ENCODE measurements around the gene ZNF124. TPM values are rescaled to one million over a fixed set of nuclear protein-coding genes. Genes with fewer than 3 reads are reported as not detected.
"Not testable (repeated sequence)": the region's sequence is repeated elsewhere in the genome, so short reads cannot be mapped to it uniquely, and the experiment has no call there.

Gene ZNF124
- 10 to 100 TPM; 11.0 to 16.9 (median 14.5) TPM for total RNA-seq

GRCh38 chr1:247171875-247172563 lies at the start of gene ZNF124:
TSS of gene ZNF124 (minus strand) at chr1:247172020. CDS start at chr1:247171877, 143 bp downstream.
- intact Hi-C loops (cut with DNase I; ENCODE audit: low total_unique reads); DNase-seq (ENCODE audit: low spot score in 2 of 2); H3K4me3 ChIP-seq (ENCODE audit: low read depth, poor library complexity, severe bottlenecking): not testable (repeated sequence)
- WGBS, 2 donors, result 18 to 36% methylated on average over 3 to 6 of the region's 28 CpGs

- H3K4me3 ChIP-seq (ENCODE audit: low read depth, poor library complexity, severe bottlenecking); intact Hi-C loops (cut with DNase I; ENCODE audit: low total_unique reads); DNase-seq (ENCODE audit: low spot score in 2 of 2): not testable (repeated sequence)
- WGBS, 2 donors, result 93 to 97% methylated on average over 18 to 25 of the region's 30 CpGs
These were observed 48.5 kb upstream of the ZNF124 start for GRCh38 chr1:247220280-247220679.

GRCh38 chr1:247218121-247218651 lies 46.4 kb upstream of the ZNF124 start:
- no peak for TF ChIP-seq POLR2A (IDR thresholded peaks at IDR 0.05)
- TF ChIP-seq CTCF (IDR thresholded peaks at IDR 0.05), result no peak
- no peak overlapping the region for H3K4me3 ChIP-seq (ENCODE audit: low read depth, poor library complexity, severe bottlenecking)
- intact Hi-C loops (cut with DNase I; ENCODE audit: low total_unique reads), result no loop called here
- 73 to 78% methylated on average over 6 of the region's 6 CpGs for WGBS, 2 donors
- no peak for DNase-seq (ENCODE audit: low spot score in 2 of 2)

- intact Hi-C loops (cut with DNase I; ENCODE audit: low total_unique reads), result no loop called here
- WGBS, 2 donors, result 38 to 42% methylated on average over 3 of the region's 3 CpGs
- no peak for TF ChIP-seq POLR2A (IDR thresholded peaks at IDR 0.05)
- no peak for TF ChIP-seq CTCF (IDR thresholded peaks at IDR 0.05)
- no peak overlapping the region for H3K4me3 ChIP-seq (ENCODE audit: low read depth, poor library complexity, severe bottlenecking)
- DNase-seq (ENCODE audit: low spot score in 2 of 2), result no peak
These were observed 44.4 kb upstream of the ZNF124 start for GRCh38 chr1:247216261-247216660.

GRCh38 chr1:247212627-247213617 lies 41.1 kb upstream of the ZNF124 start:
- no peak overlapping the region for H3K4me3 ChIP-seq (ENCODE audit: low read depth, poor library complexity, severe bottlenecking)
- WGBS, 2 donors, result 34% methylated on average over 1 of the region's 1 CpG
- no peak for DNase-seq (ENCODE audit: low spot score in 2 of 2)
- TF ChIP-seq POLR2A (IDR thresholded peaks at IDR 0.05) (no peak), CTCF (IDR thresholded peaks at IDR 0.05) (no peak)
- intact Hi-C loops (cut with DNase I; ENCODE audit: low total_unique reads), result no loop called here

- TF ChIP-seq CTCF (IDR thresholded peaks at IDR 0.05), result no peak
- TF ChIP-seq POLR2A (IDR thresholded peaks at IDR 0.05), result no peak
- DNase-seq (ENCODE audit: low spot score in 2 of 2), result no peak
- no peak overlapping the region for H3K4me3 ChIP-seq (ENCODE audit: low read depth, poor library complexity, severe bottlenecking)
- 59 to 72% methylated on average over 5 of the region's 5 CpGs for WGBS, 2 donors
- intact Hi-C loops (cut with DNase I; ENCODE audit: low total_unique reads), result no loop called here
These were observed 40.2 kb upstream of the ZNF124 start for GRCh38 chr1:247212012-247212411.

Data from lower leg skin (tissue), 4 donors.